Upper lobe of left lung (tissue), 6 donors: Measurements from ENCODE around the gene HACD2. TPM values are rescaled to one million over a fixed set of nuclear protein-coding genes. Genes with fewer than 3 reads are reported as not detected.

Experiments used
- ATAC-seq, 2 donors: fragments of 200-7000 bp; cut with Tn5 transposase; one replicate each; pipeline ENCODE4 v1.9.1; 2022; ENCODE audit warnings: mild to moderate bottlenecking in 2 of 2, moderate library complexity in 2 of 2; ENCODE audit not compliant: low FRiP score in 2 of 2
- DNase-seq, 2 donors: peaks; one replicate each; pipeline ENCODE4 v3.0.0-alpha.2; 2019 to 2020
- H3K27ac ChIP-seq, 4 donors: fragments of 200-600 bp; sonication (generic); one replicate each; pipeline ENCODE4 v1.5.1; 2016 to 2019
- H3K27me3 ChIP-seq, 4 donors: fragments of 200-600 bp; sonication (generic); one replicate each; pipeline ENCODE4 v1.5.1; 2017 to 2019
- H3K36me3 ChIP-seq, 4 donors: fragments of 200-600 bp; sonication (generic); one replicate each; pipeline ENCODE4 v1.5.1; 2016 to 2019
- H3K4me1 ChIP-seq, 4 donors: fragments of 200-600 bp; sonication (generic); one replicate each; pipeline ENCODE4 v1.5.1; 2018 to 2019
- H3K4me3 ChIP-seq, 4 donors: fragments of 200-600 bp; sonication (generic); one replicate each; pipeline ENCODE4 v1.5.1; 2017 to 2019; ENCODE audit warnings: mild to moderate bottlenecking in 2 of 4, moderate library complexity in 1 of 4
- H3K9me3 ChIP-seq, 4 donors: fragments of 200-600 bp; sonication (generic); one replicate each; pipeline ENCODE4 v1.5.1; 2018 to 2019
- EP300 ChIP-seq, 4 donors: sonication (generic); formaldehyde crosslinking; IDR thresholded peaks; one replicate each; pipeline ENCODE4 v1.5.1; 2017; ENCODE audit warnings: antibody characterized with exemption in 4 of 4, control low read depth in 2 of 4
- POLR2A ChIP-seq, 4 donors: fragments of 450-650 bp; IDR thresholded peaks; one replicate each; pipeline ENCODE4 v1.5.1; 2016 to 2017; ENCODE audit warnings: antibody characterized with exemption in 4 of 4, mild to moderate bottlenecking in 2 of 4
- POLR2AphosphoS5 ChIP-seq, 2 donors: sonication (generic); formaldehyde crosslinking; IDR thresholded peaks; one replicate each; pipeline ENCODE4 v1.5.1; 2017; ENCODE audit warnings: antibody characterized with exemption in 2 of 2
- WGBS, 2 donors: methylation state at CpG; one replicate each; pipeline ENCODE4 v1.1.5; 2017 to 2018; 5-methylcytosine and 5-hydroxymethylcytosine counted together
- total RNA-seq, 6 donors: library from RNA; depleted of rRNA in 4 of 6; stranded (reverse); fragments of >200 nt in 4 of 6; gene quantifications; one replicate each; pipeline versions ENCODE4 v1.1.0 to v1.2.1, GENCODE V29; 2016 to 2021
- TF ChIP-seq, protein P1 (sequence below), 6 experiments: fragments of 450-650 bp in 4 of 6; fragments of 200-600 bp in 2 of 6; sonication (generic) in 2 of 6; IDR thresholded peaks; one replicate each; pipeline ENCODE4 v1.5.1; 2016 to 2019; ENCODE audit warnings: antibody characterized with exemption in 6 of 6
- donor health status: DM: no; HTN: no; CAD: no; lungs with moderate emphysema.
- donor health status: DM: no; HTN: yes; CAD: no; lungs with severe emphysema.

HACD2 gene
- total RNA-seq, 6 donors from 2014 or later, result 12.5 to 60.4 (median 39.1) TPM

DNA sequence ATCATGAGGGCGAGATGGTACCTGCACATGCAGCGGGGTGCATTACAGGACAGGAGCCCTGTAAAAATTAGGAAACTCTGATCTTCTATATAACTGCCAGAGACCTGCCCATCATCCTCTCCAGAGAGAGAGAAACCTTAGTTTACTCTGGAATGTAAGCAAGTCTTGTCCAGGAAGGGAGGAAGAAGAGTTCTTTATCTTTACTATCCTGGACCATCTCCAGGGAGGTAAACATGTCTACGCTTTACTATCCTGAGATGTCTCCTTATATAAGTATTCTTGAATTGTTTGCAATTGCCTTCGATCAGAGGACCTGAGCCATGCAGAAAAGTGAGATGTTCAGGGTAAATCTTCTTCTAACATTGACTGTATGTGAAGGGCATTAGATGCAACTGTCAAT lies 12.7 kb upstream of the HACD2 start:
- peaks cover 0 to 3% (median 0%) of the 10 kb centered on the region in 4 donors for H3K4me1 ChIP-seq
- TF ChIP-seq POLR2AphosphoS5 (IDR thresholded peaks at IDR 0.05), result no peak
- no peak for TF ChIP-seq POLR2A (IDR thresholded peaks at IDR 0.05)
- no peaks in the 10 kb centered on the region for H3K27me3 ChIP-seq
- no peak overlapping the region for H3K27ac ChIP-seq
- H3K9me3 ChIP-seq, result no peaks in the 10 kb centered on the region
- 84 to 87% methylated on average over 4 of the region's 4 CpGs for WGBS, 2 donors
- no peak for DNase-seq
- no peaks in the 10 kb centered on the region for H3K36me3 ChIP-seq
- no peak overlapping the region for H3K4me3 ChIP-seq
- no peak for ATAC-seq

DNA sequence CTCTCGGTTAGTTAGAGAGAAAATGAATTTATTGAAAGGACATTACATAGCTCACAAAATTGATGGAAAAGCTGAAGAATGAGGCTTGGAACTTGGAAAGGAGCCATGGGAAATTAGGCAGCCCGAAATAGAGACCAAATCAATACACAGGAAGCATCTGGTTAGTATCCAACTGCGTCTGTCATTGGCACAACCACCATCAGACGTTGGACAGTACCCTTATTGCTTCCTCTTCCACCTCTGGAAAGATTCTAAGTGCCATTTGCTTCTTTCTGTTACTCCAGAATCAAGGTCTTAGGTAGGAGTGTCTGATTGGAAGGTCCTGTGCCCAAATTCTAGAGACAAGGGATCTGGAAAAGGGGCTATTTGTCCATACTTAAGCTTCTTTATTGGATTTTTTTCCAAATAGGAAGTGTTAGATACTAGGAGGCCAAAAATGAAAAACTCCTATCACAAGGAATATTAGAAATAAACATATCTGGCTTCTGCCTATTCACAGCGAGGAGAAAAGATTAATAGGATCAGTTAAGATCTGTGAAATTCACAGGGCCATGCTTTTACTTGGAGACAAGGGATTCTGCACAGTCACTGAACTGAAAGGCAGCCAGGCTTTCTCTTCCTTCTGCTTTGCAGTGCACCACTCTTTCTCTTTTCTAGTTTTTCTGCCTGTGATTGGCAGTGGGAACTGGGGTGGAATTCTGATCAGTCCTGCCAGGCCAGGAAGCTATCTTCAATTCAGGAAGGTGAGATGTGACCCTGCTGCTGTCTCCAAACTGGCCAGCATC lies 10.7 kb upstream of the HACD2 start:
- no peak for DNase-seq
- Histone ChIP-seq H3K27me3 (no peaks in the 10 kb centered on the region), H3K4me1 (no peaks in the 10 kb centered on the region), H3K4me3 (no peak overlapping the region), H3K27ac (no peak overlapping the region), H3K9me3 (peaks cover 0 to 7% (median 5%) of the 10 kb centered on the region in 4 donors), H3K36me3 (peaks cover 0 to 4% (median 0%) of the 10 kb centered on the region in 4 donors)
- TF ChIP-seq POLR2AphosphoS5 (IDR thresholded peaks at IDR 0.05) (no peak), EP300 (IDR thresholded peaks at IDR 0.05) (no peak), POLR2A (IDR thresholded peaks at IDR 0.05) (no peak)
- TF ChIP-seq, protein P1, sequence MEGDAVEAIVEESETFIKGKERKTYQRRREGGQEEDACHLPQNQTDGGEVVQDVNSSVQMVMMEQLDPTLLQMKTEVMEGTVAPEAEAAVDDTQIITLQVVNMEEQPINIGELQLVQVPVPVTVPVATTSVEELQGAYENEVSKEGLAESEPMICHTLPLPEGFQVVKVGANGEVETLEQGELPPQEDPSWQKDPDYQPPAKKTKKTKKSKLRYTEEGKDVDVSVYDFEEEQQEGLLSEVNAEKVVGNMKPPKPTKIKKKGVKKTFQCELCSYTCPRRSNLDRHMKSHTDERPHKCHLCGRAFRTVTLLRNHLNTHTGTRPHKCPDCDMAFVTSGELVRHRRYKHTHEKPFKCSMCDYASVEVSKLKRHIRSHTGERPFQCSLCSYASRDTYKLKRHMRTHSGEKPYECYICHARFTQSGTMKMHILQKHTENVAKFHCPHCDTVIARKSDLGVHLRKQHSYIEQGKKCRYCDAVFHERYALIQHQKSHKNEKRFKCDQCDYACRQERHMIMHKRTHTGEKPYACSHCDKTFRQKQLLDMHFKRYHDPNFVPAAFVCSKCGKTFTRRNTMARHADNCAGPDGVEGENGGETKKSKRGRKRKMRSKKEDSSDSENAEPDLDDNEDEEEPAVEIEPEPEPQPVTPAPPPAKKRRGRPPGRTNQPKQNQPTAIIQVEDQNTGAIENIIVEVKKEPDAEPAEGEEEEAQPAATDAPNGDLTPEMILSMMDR (IDR thresholded peaks at IDR 0.05), result no peak
- ATAC-seq, result no peak
- 54 to 55% methylated on average over 5 of the region's 5 CpGs for WGBS, 2 donors

DNA sequence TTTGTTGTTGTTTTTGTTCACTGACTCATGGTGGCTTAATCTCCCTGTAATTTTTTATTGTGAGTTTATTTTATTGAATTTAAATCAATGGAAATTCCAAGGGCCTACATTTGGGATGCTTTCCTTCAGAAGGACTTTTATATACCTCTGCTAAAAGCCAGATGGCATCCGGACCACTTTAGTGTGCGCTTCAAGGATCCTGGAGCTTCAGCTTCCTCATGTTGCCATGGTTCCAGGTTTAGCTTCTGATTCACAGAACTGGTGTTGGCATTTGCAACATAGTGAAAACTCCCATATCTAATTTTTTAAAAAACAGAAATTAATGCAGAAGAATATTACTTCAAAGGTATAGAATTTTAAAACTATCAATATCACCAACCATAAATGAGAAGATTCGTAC lies 8.5 kb upstream of the HACD2 start:
- TF ChIP-seq POLR2AphosphoS5 (IDR thresholded peaks at IDR 0.05) (no peak), POLR2A (IDR thresholded peaks at IDR 0.05) (no peak), EP300 (IDR thresholded peaks at IDR 0.05) (no peak)
- TF ChIP-seq, protein P1 (IDR thresholded peaks at IDR 0.05), result no peak
- peaks cover 0 to 11% (median 8%) of the 10 kb centered on the region in 4 donors for H3K9me3 ChIP-seq
- ATAC-seq, result no peak
- WGBS, 2 donors, result 98% methylated on average over 3 of the region's 3 CpGs
- no peak for DNase-seq
- H3K4me1 ChIP-seq, result no peaks in the 10 kb centered on the region
- no peaks in the 10 kb centered on the region for H3K27me3 ChIP-seq
- H3K27ac ChIP-seq, result no peak overlapping the region
- H3K36me3 ChIP-seq, result peaks cover 0 to 5% (median 0%) of the 10 kb centered on the region in 4 donors
- H3K4me3 ChIP-seq, result no peak overlapping the region

DNA sequence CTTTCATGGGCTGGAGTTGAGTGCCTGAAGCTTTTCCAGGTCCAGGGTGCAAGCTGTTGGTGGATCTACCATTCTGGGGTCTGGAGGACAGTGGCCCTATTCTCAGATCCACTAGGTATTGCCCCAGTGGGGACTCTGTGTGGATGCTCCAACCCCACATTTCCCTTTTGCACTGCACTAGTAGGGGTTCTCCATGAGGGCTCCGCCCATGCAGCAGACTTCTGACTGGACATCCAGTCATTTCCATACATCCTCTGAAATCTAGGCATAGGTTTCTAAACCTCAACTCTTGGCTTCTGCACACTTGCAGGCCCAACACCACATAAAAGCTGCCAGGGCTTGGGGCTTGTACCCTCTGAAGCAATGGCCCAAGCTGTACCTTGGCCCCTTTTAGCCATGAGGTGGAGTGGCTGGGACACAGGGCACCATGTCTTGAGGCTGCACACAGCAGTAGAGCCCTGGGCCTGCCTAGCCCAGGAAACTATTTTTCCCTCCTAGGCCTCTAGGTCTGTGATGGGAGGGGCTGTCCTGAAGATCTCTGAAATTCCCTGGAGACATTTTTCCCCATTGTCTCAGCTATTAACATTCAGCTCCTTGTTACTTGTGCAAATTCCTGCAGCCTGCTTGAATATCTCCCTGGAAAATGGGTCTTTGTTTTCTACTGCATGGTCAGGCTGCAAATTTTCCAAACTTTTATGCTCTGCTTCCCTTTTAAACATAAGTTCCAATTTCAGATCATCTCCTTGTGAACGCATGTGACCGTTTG lies 6.0 kb upstream of the HACD2 start:
- no peak for ATAC-seq
- TF ChIP-seq POLR2A (IDR thresholded peaks at IDR 0.05), result no peak
- TF ChIP-seq, protein P1 (IDR thresholded peaks at IDR 0.05), result no peak
- no peak for TF ChIP-seq EP300 (IDR thresholded peaks at IDR 0.05)
- TF ChIP-seq POLR2AphosphoS5 (IDR thresholded peaks at IDR 0.05), result no peak

DNA sequence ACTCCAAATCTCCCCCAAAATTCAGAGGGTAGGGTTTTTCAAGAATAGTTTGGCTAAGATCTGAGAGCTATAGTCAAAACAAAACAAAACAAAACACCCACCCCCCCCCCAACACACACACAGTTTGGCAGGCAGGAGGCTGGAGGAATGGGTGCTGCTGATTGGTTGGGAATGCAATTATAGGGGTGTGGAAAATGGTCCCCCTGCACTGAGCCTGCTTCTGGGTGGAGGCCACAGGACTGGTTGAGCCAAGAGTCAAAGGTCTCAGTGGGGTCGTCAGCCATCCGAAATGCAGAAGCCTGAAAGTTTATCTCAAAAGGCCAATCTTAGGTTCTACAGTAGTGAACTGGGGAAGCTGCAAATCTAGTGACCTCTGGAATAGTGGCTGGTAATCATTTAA lies 2.5 kb upstream of the HACD2 start:
- Histone ChIP-seq H3K36me3 (peaks cover 0 to 5% (median 0%) of the 10 kb centered on the region in 4 donors), H3K27me3 (no peaks in the 10 kb centered on the region), H3K4me3 (no peak overlapping the region), H3K4me1 (peaks cover 6 to 31% (median 21%) of the 10 kb centered on the region in 4 donors), H3K9me3 (peaks cover 0 to 11% (median 8%) of the 10 kb centered on the region in 4 donors), H3K27ac (no peak overlapping the region)
- WGBS, 2 donors, result 83 to 95% methylated on average over 2 of the region's 2 CpGs
- ATAC-seq (no peak), DNase-seq (no peak)
- TF ChIP-seq, protein P1 (IDR thresholded peaks at IDR 0.05), result no peak
- no peak for TF ChIP-seq POLR2AphosphoS5 (IDR thresholded peaks at IDR 0.05)
- TF ChIP-seq POLR2A (IDR thresholded peaks at IDR 0.05), result no peak
- no peak for TF ChIP-seq EP300 (IDR thresholded peaks at IDR 0.05)

More for the DNA sequence above, 6.0 kb upstream of the HACD2 start:
- Histone ChIP-seq H3K9me3 (peaks cover 0 to 11% (median 8%) of the 10 kb centered on the region in 4 donors), H3K27me3 (no peaks in the 10 kb centered on the region), H3K27ac (no peak overlapping the region), H3K36me3 (peaks cover 0 to 5% (median 0%) of the 10 kb centered on the region in 4 donors), H3K4me1 (peaks cover 6 to 12% (median 8%) of the 10 kb centered on the region in 4 donors), H3K4me3 (no peak overlapping the region)
- no peak for DNase-seq
- 95 to 96% methylated on average over 3 of the region's 3 CpGs for WGBS, 2 donors
